ENCODE data around the gene OLFM4.
"Not testable (repeated sequence)": the region's sequence is repeated elsewhere in the genome, so short reads cannot be mapped to it uniquely, and the experiment has no call there.

Gene OLFM4, protein sequence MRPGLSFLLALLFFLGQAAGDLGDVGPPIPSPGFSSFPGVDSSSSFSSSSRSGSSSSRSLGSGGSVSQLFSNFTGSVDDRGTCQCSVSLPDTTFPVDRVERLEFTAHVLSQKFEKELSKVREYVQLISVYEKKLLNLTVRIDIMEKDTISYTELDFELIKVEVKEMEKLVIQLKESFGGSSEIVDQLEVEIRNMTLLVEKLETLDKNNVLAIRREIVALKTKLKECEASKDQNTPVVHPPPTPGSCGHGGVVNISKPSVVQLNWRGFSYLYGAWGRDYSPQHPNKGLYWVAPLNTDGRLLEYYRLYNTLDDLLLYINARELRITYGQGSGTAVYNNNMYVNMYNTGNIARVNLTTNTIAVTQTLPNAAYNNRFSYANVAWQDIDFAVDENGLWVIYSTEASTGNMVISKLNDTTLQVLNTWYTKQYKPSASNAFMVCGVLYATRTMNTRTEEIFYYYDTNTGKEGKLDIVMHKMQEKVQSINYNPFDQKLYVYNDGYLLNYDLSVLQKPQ

DNA sequence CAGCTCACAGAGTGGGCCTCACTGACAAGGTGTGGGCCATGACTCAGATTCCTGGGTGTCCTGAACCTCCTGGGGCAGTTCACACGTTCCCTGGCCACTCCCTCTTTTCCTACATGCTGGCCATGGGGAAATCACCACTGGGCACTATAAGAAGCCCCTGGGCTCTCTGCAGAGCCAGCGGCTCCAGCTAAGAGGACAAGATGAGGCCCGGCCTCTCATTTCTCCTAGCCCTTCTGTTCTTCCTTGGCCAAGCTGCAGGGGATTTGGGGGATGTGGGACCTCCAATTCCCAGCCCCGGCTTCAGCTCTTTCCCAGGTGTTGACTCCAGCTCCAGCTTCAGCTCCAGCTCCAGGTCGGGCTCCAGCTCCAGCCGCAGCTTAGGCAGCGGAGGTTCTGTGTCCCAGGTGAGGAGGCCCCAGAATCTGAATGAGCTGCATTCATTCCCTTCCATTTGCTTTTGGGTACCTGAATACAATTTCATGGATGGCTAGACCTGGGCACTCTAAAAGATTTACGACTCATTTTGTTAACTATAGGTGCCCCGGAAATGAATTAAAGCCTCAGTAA lies at the start of gene OLFM4:
Gene OLFM4 (plus strand): TSS at position 177 of the 567 bp plus-strand sequence. CDS start 24 bp downstream, at position 201.
- DNase-seq: no peak

DNA sequence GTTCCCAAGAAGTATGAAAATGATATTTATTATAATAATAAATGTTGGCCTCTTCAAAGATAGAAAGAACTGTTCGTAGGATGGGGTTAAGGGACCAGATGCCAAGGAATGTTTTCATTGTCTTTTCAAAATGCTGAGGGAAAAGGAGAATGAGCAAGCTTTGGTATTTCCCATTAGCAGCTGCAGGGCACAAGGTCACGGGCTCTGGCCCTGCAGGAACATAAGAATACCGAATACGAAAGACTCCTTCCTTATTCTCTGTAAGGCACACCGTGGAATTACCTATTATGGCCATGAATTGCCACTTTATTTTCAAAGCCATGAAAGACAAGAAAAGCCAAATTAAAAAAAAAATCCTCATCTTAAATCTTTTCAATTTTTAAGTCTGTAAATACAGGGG lies 49.6 kb upstream of the OLFM4 start:
- no peak for DNase-seq

DNA sequence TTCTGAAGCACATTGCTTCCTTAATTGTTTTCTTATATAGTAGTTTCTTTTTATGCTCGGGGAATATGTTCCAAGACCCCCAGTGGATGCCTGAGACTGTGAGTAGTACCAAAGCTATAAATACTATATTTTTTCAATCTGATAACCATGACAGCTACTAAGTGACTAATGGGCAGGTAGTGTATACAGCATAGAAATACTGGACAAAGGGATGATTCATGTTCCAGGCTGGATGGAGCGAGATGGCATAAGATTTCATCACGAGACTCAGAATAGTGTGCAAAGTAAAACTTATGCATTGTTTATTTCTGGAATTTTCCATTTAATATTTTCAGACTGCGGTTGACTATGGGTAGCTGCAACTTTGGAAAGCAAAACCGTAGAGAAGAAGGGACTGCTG lies 47.9 kb upstream of the OLFM4 start:
- DNase-seq: no peak

DNA sequence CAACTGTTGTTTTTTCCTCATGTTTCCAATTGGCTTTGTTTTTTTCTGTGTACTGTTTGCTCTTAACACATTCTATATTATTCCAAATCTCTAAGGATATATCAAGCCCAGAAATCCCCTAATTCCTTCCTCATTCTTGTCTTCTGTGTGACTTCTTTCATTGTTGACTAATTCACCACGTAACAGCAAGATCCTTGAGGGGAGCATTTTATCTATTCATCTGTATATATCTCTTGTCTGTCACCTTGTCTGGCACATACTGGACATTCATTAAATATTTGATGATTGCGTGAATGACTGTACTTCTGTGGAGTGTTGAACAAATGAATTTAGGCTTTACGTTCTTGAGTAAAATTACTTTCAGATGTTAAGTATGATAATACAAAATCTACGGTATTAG lies 44.8 kb upstream of the OLFM4 start:
- DNase-seq: no peak

DNA sequence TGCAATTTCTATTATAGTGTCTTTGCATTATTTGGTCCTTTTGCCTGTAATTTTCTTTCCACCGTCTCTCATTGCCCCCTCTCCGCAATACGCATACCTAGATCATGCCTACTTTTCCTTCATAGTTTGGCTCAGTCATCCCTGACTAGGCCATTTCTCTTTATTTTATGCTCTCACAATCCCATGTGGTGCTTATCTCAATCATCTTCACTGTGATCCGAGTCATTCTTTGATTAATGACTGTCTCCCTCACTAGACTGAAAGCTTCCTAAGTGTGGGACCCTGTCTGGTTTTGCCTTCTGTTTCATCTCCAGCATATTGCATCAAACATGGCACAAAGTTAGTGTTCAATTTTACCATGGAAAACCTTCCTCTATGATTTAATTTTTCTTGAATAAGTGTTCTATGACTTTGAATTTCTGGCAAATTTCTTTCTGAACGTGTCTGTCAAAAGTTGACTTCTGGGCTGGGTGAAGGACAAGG lies 43.7 kb upstream of the OLFM4 start:
- DNase-seq: no peak

DNA sequence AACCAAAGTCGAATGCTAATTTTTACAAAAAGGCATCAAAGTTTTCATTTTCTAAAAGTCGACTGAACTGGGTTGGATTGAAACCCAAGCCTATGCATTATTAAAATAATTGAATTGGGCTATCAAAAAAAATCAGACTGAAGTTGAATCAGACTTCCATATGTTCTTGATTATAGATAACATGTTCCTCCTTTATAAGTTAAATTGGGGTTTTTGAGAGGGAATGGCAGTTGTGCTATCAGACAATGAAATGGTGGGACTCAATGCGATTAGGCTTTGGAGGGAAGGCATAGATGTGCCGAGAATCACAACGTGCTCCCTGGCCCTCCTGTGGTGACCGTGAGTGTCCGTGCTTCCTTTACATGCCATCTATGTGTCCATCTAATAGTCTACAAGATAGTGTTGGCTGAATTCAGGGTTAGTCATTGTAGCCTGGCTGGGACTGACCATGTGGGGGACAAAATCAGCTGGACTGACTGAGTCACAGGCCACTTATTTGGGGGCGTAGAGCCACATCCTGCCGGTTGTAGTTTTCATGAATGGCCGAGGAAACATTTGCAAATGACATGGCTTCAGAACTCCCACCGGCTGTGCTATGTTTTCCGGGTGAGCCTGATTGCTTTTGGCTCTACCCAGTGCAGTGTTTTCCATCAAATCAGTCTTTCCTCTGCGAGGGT lies 37.1 kb upstream of the OLFM4 start:
- DNase-seq: no peak

DNA sequence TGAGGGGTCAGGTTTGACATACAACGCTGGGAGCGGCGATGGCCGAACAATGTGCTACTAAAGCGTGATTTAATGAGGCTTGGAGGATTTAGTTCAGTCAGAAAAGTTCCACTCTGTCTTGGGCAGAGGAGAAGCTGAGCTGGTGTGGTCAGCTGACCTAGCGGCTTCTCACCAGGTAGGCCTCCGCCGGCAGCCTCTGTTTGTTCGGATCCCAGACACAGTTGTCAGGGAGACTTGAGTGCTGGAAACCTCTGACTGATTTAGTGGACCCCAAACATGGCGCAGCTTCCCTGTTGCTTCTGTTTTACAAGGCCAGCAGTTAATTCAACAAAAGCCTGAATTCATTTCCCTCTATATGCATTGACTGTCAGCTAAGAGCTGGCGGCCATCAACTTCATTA lies 36.5 kb upstream of the OLFM4 start:
- DNase-seq: no peak

DNA sequence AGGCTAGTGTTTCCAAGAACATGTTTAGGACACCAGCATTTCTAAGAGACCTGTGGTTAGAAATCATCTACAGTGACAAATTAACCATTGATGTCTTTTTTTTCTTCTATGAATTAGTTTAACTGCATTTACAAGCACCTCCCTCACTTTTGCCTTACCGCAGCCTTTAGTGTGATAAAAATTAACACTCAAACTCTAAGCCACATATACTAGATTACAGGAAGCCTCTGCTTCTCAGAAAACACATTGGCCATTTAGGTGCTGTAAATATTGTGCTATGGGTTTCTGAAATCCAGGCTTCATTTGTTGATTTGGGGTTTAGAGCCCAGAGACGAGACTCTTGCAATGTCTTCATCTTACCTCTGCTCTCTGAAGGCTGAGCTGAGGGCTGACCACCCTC lies 34.6 kb upstream of the OLFM4 start:
- DNase-seq: no peak

DNA sequence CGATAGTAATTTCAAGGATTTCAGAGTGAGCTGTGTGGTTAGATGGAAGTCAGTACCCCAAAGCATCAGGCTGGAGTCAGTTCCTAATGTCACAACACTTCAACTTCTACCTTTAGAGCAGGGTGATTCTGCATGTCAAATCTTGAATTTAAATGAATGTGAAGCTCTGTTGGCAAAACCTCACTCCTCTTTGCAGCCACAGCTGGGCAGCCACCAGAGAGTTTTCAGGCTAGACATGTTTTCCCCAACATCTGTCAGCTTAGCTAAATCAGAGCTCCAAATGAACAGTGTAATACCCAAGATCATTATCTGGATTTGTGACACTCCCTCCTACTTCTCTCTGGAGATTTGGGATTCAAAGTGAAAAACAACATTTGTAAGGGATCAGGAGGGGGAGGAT lies 33.7 kb upstream of the OLFM4 start:
- DNase-seq: no peak

DNA sequence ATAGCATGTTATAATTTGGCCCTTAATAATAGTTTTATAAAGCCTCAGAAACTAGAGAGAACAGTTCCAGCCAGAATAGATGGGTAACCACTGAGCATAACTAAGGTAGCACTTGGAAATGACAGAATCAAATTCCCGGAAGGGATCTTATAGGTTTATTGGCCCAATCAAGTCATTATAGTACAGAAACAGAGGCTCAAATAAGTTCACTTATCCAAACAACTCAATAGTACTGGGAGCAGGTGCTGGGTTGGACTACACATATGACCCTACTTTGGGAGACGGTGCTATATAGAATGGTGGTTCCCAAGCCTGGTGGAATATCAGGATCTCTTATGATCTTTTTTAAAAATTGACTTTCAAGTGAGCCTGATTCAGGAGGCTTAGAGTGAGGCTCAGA lies 32.7 kb upstream of the OLFM4 start:
- no peak for DNase-seq

DNA sequence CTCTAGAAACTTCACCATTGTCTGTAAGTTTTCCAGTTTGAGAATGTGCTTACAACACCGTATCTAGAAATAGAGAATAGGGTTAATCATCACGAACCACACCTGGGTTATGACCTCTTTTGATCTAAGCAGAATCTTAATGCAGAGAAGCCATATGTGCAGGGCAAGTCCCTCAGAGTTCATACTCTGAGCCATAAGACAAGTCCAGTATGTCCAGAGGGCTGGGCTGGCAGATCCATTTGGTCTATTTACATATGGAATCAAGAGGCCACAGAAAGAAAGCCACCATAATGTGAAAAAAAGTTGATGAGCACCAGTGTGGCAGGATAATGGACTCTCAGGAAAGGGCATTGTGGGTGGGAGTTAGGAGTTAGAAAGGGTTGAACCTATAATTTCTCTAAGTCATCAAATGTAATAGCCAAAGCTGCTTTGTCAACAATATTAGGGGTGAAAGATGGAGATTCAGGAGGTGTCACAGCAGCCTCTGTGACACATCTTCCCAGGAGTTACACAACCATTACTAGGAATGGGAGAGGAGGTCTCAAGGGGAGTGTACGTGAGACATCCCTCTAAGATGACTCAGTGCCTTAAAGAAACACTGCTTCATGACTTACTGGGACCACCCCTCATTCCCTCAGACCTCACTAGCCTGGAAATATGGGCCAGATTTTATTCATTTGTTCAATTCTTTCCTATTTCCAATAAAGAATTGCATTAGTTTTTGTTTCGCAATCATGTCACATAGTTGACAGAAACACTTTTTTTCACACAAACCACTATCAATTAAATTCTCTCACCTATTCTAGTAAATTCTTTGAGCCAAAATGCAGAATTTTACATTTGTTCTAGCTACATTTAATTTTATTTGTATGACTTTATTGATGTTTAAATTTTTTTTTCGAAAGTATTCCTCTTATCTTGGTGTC lies 30.4 kb upstream of the OLFM4 start:
- no peak for DNase-seq

DNA sequence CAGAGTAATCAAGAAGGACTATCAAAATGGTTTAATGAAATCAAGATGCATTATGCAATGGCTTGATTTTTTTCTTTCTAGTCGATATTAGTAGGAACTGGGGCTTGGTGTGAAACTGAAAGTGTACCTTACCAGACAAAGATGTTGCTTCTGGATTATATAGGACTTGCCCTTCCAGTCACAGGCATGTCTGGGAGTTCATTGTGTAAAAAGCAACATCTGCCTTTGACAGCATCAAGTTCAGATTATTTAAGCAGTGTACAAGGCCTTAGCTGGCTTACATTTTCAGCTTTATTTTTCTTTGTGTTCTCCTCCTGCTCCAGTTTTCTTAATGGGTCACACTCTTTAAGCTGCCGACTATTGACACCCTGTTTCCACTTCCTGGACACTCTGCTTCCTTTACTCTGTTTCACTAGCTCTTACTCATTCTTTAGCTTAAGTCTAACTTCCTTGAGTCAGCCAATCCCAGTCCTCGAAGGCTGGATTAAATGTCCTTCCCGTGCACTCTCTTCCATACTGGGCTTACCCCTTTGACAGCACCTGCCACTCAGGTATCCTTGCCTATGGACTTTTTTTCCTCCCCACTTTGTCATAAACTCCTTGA lies 29.4 kb upstream of the OLFM4 start:
- no peak for DNase-seq

DNA sequence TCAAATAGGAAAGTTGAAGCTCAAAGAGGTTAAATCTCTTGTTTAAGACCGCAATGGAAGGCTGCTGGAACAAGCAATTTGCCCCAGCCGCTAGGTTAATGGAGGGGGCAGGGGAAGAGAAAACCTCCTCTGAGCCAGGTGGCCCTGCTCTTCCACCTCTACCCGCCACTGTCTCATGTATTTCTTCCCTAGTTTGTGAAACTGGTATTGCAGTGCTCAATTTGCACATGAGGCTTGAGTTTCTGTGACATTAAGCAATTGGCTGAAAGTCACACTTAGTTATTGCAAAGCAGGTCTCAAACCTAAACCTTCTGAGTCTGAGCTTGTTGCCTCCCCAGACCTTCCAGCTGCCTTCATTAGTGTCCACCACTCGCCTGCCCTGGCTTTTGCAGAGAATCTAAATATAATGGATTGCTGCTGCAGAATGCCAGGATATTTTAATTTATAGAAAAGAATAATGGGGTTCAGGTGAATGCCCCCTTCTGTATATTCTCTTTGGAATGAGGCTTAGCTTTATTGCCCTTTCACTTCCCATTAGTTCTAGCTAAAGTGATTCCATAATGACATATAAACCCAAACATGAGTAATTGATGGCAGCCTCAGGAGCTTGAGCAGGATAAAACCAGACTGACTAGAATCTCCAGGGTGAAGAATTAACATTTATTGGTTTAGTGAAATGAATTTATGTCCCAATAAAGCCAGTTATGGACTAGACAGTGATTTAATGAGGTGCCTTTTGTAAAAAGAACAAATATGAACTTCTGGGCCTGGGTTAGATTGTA lies 27.0 kb upstream of the OLFM4 start:
- no peak for DNase-seq

DNA sequence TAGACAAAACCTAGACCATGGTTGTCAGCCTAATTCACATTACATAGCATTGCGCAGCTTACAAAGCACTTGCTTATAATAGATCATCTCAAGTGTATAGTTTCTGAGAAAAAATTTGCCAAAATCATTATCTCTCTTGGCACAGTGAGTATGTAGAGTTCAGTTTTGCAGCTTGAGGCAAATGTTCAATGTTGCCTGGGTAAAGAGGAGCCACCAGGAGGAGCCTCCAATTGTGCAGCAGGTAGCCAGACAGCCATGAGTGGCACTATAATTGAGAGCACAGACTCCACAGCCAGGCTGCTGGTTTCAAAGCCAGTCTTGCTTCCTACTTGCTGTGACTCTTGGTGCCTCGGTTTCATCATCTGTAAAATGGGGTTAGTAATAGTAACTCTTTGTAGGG lies 24.0 kb upstream of the OLFM4 start:
- peak; percentile 28 for DNase-seq

DNA sequence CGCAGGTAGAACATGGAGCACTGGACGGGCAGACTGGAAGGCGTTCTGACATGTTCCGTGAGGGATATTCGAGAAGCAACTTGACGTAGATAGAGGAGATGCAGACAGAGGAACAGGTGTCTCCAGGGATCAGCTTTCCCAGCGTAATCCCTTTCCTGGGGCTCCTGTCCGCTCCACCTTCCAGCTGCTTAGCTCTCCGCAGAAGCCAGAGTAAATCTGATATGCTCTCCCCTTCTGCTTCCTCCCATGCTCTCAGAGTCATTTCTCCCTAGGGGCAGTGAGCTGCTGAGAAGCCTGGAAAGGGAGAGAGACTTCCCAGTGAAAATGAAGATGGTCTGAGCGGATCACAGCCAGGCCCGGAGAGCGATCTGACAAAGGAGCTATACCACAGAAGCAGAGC lies 23.0 kb upstream of the OLFM4 start:
- DNase-seq: no peak

DNA sequence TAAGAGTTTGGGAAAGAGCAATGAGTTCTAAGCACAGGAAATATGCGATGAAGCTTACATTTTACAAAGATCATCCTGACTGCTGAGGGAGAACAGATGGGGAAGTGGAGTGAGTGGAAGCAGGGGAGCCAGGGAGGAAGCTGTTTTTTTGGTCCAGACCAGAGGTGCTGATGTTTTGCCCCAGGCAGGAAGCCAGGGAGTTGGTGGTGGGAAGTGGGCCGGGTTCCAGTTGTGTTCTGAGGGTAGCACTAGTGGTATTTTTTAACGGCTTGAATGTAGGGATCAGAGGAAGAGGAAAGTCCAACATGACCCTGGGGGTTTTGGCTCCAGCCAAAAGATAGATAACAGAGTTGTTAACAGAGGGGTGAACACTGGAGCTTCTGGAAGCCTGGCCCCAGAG lies 20.7 kb upstream of the OLFM4 start:
- no peak for DNase-seq

DNA sequence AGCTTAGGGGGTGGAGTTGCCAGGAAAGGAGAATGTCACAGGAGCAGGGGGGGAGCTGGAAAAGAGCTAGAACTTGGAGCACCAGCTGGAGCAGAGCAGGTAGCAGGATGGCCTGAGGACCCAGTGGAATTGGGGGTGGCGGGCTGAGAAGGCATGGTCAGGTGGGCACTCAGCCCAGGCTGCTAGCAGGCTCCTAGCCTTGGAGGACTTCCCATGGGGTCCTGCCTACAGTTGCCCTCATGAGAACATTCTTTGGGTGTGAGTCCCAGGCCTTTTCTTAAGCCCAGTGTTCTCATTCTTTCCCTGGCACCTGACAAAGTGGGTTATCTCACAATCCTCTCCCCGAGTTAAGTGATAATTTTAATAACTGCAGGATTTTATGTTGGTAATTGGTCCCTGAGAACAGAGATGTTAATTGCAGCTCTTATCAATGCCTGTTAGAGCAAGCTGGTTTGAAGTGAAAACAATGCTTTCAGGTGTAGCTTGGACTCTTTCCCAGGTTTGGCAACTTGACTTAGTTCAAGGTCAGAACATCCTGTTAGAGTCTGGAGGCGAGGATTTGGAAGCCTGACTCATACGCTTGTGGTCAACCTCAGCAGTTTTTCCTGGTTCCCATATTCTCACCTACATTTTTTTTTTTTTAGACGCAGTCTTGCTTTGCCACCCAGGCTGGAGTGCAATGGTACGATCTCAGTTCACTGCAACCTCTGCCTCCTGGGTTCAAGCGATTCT lies 18.1 kb upstream of the OLFM4 start:
- peak; percentile 46 for DNase-seq

DNA sequence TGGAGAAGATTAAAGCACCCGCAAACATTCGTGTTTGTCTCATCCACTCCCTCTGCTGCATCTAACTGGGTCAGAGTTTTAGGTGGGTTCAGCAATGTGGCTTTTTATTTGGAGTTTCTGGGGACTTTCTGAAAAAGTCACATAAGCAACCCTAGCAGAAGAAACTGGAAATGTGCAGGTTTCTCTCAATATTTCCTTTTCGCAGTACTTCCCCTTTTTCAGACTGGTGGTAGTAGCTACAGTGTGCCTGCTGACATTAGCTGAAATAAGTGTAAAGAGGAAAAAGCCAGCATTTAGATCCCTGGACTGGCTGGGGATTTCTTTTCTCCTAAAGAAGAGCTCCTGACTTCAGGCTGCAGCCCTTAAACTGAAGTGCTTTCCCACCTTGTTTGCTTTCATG lies 15.9 kb upstream of the OLFM4 start:
- no peak for DNase-seq

DNA sequence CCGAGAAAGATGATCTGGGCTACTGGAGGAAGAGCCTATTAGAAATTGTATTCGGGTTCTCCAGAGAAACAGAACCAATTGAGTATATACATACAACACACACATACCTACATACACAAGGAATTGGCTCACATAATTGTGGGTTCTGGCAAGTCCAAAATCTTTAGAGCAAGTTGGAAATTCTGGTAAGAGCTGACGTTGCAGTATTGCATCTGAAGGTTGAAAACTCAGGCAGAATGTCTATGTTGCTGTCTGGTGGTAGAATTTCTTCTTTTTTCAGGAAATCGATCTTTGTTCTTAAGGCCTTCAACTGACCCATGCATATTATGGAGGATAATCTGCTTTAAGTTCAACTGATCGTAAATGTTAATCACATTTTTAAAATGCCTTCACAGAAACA lies 15.5 kb upstream of the OLFM4 start:
- DNase-seq: no peak

DNA sequence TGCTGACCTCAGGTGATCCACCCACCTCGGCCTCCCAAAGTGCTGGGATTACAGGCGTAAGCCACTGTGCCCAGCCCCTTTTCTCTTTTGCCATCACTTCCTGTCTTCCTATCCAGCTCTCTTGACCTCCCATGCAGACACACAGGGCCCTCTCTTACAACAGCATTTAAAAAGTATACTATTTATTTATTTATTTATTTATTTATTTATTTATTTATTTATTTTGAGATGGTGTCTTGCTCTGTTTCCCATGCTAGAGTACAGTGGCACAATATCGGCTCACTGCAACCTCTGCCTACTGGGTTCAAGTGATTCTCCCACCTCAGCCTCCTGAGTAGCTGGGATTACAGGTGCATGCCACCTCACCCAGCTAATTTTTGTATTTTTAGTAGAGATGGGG lies 14.6 kb upstream of the OLFM4 start:
- not testable (repeated sequence) for DNase-seq

Measured in NCI-H146 (cell line).